Measurements from ENCODE around the gene GAGE13. TPM values are rescaled to one million over a fixed set of nuclear protein-coding genes. Genes with fewer than 3 reads are reported as not detected.
"Not testable (repeated sequence)": the region's sequence is repeated elsewhere in the genome, so short reads cannot be mapped to it uniquely, and the experiment has no call there.

The GAGE13 gene
- polyA plus RNA-seq, 3 donors: not detected

DNA sequence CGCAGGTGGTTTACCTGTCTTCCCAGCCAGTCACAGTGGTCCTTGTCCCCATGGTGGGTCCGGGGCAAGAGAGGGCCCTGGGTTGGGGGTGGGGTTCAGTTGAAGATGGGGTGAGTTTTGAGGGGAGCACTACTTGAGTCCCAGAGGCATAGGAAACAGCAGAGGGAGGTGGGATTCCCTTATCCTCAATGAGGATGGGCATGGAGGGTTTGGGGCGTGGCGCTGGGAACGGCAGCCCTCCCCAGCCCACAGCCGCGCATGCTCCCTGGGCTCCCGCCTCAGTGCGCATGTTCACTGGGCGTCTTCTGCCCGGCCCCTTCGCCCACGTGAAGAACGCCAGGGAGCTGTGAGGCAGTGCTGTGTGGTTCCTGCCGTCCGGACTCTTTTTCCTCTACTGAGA, 9.6 kb upstream of the GAGE13 start, which contains the start of gene GAGE12J:
Gene GAGE12J, plus strand, starts transcription at position 301 of the 400 bp plus-strand sequence. CDS start 1,157 bp downstream, outside the sequence.
- not testable (repeated sequence) for H3K27ac ChIP-seq (ENCODE audit: low read depth, low read length)
- no CpG with 5 or more reads among the region's 16 CpGs for WGBS, 3 donors

DNA sequence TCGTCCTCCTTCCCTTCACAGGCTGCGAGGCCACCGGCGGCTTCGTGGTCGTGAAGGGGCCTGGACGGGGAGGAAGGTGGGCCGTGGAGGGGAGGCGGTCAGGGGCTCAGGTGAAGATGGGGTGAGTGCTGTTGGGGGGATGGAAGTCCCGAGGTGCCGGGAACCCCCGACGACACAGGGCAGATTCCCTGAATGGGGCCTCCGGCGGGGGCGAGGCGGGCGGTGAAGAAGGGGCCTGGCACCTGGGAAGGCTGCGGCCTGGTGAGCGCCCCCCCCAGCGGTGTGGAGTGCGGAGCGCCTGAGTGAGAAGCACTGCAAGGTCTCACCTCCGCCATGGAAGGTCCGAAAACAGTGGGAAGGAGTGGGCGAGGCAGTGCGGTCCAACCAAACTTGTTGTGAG, 9.1 kb upstream of the GAGE13 start:
- H3K27ac ChIP-seq (ENCODE audit: low read depth, low read length): not testable (repeated sequence)
- no CpG with 5 or more reads among the region's 27 CpGs for WGBS, 3 donors

DNA sequence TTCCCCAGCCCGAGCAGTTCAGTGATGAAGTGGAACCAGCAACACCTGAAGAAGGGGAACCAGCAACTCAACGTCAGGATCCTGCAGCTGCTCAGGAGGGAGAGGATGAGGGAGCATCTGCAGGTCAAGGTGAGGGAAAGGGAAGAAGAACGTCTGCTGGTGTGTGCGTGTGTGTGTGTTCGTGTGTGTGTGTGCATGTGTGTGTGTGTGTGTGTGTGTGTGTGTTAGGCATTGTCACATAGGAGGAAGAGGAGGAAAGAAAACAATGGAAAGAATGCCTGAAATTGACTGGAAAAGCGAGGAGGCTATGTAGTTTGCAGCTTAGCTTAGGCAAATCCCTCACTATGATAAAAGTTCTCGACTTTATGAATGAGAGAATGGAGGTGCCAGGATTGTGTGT, 7.6 kb upstream of the GAGE13 start:
- WGBS, 3 donors: 100% methylated on average over 1 of the region's 7 CpGs; no CpG with 5 or more reads in 2 of the 3 donors
- H3K27ac ChIP-seq (ENCODE audit: low read depth, low read length): not testable (repeated sequence)

DNA sequence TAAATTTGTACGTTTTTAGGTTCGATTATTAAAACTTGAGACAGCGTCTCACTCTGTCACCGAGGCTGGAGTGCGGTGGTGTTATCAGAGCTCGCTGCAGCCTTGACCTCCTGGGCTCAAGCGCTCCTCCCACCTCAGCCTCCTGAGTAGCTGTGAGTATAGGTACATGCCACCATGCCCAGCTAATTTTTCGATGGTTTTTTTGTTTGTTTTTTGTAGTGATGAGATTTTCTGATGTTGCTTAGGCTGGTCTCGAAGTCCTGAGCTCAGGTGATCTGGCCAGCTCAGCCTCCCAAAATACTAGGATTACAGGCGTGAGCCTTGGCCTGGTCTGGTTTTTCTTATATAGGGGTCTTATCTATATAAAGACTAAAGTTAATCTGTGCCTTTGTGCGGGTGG, 961 bp upstream of the GAGE13 start:
- 76 to 95% (median 89%) methylated on average over 2 to 3 of the region's 11 CpGs for WGBS, 3 donors
- not testable (repeated sequence) for H3K27ac ChIP-seq (ENCODE audit: low read depth, low read length)

GRCh38 chrX:49331841-49332240, 459 bp downstream of the GAGE13 start:
- not testable (repeated sequence) for H3K27ac ChIP-seq (ENCODE audit: low read depth, low read length)
- WGBS, 3 donors: no CpG with 5 or more reads among the region's 26 CpGs

DNA sequence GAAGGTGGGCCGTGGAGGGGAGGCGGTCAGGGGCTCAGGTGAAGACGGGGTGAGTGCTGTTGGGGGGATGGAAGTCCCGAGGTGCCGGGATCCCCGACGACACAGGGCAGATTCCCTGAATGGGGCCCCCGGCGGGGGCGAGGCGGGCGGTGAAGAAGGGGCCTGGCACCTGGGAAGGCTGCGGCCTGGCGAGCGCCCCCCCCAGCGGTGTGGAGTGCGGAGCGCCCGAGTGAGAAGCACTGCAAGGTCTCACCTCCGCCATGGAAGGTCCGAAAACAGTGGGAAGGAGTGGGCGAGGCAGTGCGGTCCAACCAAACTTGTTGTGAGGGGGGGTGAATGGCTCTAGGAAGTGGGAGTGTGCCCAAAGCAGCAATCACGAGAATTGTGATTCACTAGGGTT, 10.1 kb downstream of the GAGE13 start:
- WGBS, 3 donors: 90 to 100% (median 95%) methylated on average over 2 to 14 of the region's 24 CpGs
- H3K27ac ChIP-seq (ENCODE audit: low read depth, low read length): not testable (repeated sequence)

DNA sequence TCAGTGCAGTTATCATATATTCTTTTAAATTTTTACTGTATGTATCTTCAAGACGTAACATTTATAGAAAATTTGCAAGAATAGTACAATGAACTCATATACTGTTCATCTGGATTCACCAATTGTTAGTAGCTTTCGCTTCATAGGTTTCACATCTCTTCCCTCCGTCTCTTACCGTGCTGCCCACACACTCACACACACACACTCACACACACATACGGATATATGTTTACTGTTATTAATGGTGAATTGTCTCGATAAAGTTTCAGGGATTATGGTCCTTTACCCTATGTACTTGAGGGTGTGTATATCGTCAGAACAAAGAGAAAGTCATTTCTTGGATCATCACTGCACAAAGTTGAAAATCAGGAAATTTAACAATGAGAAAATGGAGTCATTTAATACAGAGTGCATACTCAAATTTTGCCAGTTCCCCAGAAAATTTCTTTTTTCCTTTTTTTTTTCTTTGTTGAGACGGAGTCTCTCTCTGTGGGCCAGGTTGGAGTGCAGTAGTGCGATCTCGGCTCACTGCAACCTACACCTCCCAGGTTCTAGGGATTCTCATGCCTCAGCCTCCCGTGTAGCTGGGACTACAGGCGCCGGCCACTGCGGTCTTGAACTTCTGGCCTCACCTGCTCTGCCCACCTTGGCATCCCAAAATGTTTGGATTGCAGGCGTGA, 13.3 kb downstream of the GAGE13 start:
- not testable (repeated sequence) for H3K27ac ChIP-seq (ENCODE audit: low read depth, low read length)
- 72 to 75% (median 74%) methylated on average over 11 of the region's 15 CpGs for WGBS, 3 donors

GRCh38 chrX:49345402-49345801, 14.0 kb downstream of the GAGE13 start:
- WGBS, 3 donors: 78 to 86% (median 84%) methylated on average over 2 to 6 of the region's 10 CpGs
- H3K27ac ChIP-seq (ENCODE audit: low read depth, low read length): not testable (repeated sequence)

- 84 to 91% (median 89%) methylated on average over 7 of the region's 11 CpGs for WGBS, 3 donors
- not testable (repeated sequence) for H3K27ac ChIP-seq (ENCODE audit: low read depth, low read length)
Measured at GRCh38 chrX:49346150-49346549, 14.8 kb downstream of the GAGE13 start.

Other genes starting within 250 kb of the GAGE13 start
- gene GPKOW, start 207.8 kb upstream of the GAGE13 start, polyA plus RNA-seq: 10 to 100 TPM in 2 of 3 donors, 1 to 10 TPM in 1; 8.7 to 19.0 (median 12.9) TPM
- gene MAGIX, start 168.8 kb upstream of the GAGE13 start, polyA plus RNA-seq: 10 to 100 TPM in 1 of 3 donors, 1 to 10 TPM in 2; 3.3 to 12.7 (median 3.4) TPM
- 100 to 1,000 TPM in 2 of 3 donors, 10 to 100 TPM in 1; 82.9 to 246 (median 116) TPM for gene PLP2, start 159.7 kb upstream of the GAGE13 start, polyA plus RNA-seq
- gene PRICKLE3, start 145.2 kb upstream of the GAGE13 start, polyA plus RNA-seq: 1 to 10 TPM; 6.0 to 8.4 (median 7.8) TPM
- gene SYP, start 131.4 kb upstream of the GAGE13 start, polyA plus RNA-seq: 1 to 10 TPM; 1.4 to 6.8 (median 2.1) TPM
- gene CACNA1F, start 98.2 kb upstream of the GAGE13 start, polyA plus RNA-seq: under 1 TPM; 0.10 to 0.79 (median 0.10) TPM
- 10 to 100 TPM in 1 of 3 donors, 1 to 10 TPM in 2; 7.6 to 11.4 (median 9.8) TPM for gene CCDC22, start 96.1 kb upstream of the GAGE13 start, polyA plus RNA-seq
- under 1 TPM; 0.11 to 0.16 (median 0.12) TPM for gene FOXP3, start 66.9 kb upstream of the GAGE13 start, polyA plus RNA-seq
- 1 to 10 TPM; 2.4 to 3.1 (median 2.8) TPM for gene PPP1R3F, start 61.8 kb upstream of the GAGE13 start, polyA plus RNA-seq
- not detected for gene GAGE10, start 27.9 kb upstream of the GAGE13 start, polyA plus RNA-seq
- gene GAGE12J, start 9.5 kb upstream of the GAGE13 start, polyA plus RNA-seq: not detected
- not detected for gene GAGE12C, start 200.6 kb downstream of the GAGE13 start, polyA plus RNA-seq
- gene GAGE12D, start 210.2 kb downstream of the GAGE13 start, polyA plus RNA-seq: not detected
- not detected for gene GAGE12E, start 219.7 kb downstream of the GAGE13 start, polyA plus RNA-seq
- not detected for gene GAGE12F, start 229.3 kb downstream of the GAGE13 start, polyA plus RNA-seq
- not detected for gene GAGE12G, start 238.8 kb downstream of the GAGE13 start, polyA plus RNA-seq
- not detected for gene GAGE12H, start 248.4 kb downstream of the GAGE13 start, polyA plus RNA-seq

Data from adipose tissue (tissue), 3 donors.